Measurements from ENCODE around the gene FIBCD1.

Gene FIBCD1

DNA sequence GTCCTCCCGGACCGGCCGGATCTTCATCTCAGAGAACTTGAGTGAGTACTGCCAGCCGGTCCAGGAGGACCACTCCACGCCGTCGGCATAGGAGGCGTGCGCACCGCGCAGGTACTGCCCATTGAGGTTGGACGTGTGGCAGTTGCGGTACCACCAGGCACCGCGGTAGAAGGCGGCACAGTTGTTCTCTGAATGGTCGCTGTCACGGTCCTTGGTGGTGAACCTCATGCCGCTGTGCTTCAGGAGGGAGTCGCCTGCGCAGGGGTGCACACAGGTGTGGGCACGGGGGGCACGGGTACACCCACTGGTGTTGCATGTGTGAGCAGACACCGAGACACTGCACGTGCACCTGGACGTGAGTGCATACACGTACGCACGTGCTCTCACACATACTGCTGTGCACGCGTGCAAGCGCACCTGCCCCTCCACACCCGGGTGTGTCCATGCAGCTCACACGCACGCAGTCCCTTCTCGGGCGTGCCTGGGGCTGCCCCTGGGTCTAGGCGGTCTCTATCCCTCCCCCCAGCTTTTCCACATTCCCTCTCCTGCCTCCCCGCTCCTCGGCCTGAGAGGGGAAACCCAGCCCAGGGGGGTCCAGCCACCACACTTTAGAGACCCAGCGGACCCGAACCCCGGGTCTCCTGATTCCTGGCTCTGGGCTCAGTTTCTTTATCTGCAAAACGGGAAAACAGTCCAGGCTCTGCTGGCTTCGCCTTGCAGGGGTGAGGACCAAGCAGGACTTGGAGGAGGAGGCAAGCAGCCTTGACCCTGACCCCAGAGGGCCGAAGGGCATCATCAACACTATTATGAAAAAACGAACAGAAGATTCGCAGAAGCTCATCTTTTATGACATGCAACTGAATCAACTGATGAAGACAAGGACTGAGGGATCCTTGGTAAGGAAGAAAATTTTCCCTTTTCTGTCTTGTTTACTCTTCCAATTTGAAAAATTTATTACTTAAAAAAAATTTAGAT lies 34.7 kb downstream of the FIBCD1 start:
- no peak overlapping the region for H3K4me2 ChIP-seq (ENCODE audit: low read length)
- H3K27me3 ChIP-seq (ENCODE audit: control insufficient read depth, insufficient read depth, low read length) = no peaks in the 10 kb centered on the region
- no peak overlapping the region for H2AFZ ChIP-seq
- H3K9me3 ChIP-seq (ENCODE audit: control insufficient read depth, low read length) = no peaks in the 10 kb centered on the region
- no peak overlapping the region for H3K27ac ChIP-seq
- H3K4me3 ChIP-seq (ENCODE audit: low read depth, low read length) = no peak overlapping the region
- H3K9ac ChIP-seq = no peak overlapping the region
- TF ChIP-seq, protein P1, sequence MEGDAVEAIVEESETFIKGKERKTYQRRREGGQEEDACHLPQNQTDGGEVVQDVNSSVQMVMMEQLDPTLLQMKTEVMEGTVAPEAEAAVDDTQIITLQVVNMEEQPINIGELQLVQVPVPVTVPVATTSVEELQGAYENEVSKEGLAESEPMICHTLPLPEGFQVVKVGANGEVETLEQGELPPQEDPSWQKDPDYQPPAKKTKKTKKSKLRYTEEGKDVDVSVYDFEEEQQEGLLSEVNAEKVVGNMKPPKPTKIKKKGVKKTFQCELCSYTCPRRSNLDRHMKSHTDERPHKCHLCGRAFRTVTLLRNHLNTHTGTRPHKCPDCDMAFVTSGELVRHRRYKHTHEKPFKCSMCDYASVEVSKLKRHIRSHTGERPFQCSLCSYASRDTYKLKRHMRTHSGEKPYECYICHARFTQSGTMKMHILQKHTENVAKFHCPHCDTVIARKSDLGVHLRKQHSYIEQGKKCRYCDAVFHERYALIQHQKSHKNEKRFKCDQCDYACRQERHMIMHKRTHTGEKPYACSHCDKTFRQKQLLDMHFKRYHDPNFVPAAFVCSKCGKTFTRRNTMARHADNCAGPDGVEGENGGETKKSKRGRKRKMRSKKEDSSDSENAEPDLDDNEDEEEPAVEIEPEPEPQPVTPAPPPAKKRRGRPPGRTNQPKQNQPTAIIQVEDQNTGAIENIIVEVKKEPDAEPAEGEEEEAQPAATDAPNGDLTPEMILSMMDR (IDR thresholded peaks at IDR 0.05) = no peak
- H3K4me1 ChIP-seq = peaks cover 3% of the 10 kb centered on the region
- no peaks in the 10 kb centered on the region for H3K36me3 ChIP-seq (ENCODE audit: control insufficient read depth, insufficient read depth, low read length)
- no peaks in the 10 kb centered on the region for H3K79me2 ChIP-seq

DNA sequence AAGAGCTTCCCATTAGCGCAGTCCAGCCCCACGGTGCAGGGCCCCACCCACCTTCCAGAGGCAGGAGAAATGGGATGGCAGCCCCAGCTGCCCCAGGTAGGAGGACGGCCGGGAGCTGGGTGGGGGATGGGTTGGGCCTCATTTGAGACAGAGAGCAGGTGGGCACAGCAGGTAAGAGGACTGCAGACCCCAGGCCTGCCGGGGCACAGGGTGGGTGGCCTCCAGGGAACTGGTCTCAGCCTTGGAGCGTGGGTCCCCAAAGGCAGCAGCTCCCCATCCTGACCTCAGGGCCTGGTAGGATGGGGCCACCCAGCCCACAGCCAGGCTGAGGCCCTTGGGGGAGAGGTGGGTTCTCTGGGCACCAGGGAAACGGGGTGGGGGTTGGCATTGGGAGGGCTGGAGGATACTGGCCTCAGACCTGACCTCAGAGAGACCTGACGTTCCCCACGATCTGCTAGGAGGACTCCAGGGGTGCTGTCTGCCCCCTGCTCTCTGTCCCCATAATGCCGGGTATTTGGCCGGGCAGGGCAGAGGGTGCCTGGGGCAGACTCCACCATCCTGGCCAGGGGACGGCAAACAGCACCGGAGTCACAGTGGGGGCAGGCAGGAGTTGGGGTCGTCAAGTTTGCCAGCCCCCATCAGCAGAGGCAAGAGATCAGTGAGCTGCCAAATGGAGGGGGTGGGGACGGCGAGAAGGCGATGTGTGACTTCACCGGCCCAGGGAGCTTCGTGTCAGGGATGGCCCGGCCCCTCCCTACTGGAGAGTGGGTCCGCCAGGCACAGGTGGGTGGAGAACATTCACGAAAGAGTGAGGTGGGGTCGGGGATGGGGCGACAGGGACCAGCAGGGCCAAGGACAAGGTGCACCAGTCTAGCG lies 35.6 kb downstream of the FIBCD1 start:
- no peak overlapping the region for H2AFZ ChIP-seq
- H3K27ac ChIP-seq = no peak overlapping the region
- no peak overlapping the region for H3K4me2 ChIP-seq (ENCODE audit: low read length)
- H3K79me2 ChIP-seq = no peaks in the 10 kb centered on the region
- H3K9ac ChIP-seq = no peak overlapping the region
- H3K36me3 ChIP-seq (ENCODE audit: control insufficient read depth, insufficient read depth, low read length) = no peaks in the 10 kb centered on the region
- H3K27me3 ChIP-seq (ENCODE audit: control insufficient read depth, insufficient read depth, low read length) = no peaks in the 10 kb centered on the region
- H3K4me3 ChIP-seq (ENCODE audit: low read depth, low read length) = no peak overlapping the region
- no peaks in the 10 kb centered on the region for H3K9me3 ChIP-seq (ENCODE audit: control insufficient read depth, low read length)
- TF ChIP-seq, protein P1 (IDR thresholded peaks at IDR 0.05) = no peak
- H3K4me1 ChIP-seq = peaks cover 1% of the 10 kb centered on the region

DNA sequence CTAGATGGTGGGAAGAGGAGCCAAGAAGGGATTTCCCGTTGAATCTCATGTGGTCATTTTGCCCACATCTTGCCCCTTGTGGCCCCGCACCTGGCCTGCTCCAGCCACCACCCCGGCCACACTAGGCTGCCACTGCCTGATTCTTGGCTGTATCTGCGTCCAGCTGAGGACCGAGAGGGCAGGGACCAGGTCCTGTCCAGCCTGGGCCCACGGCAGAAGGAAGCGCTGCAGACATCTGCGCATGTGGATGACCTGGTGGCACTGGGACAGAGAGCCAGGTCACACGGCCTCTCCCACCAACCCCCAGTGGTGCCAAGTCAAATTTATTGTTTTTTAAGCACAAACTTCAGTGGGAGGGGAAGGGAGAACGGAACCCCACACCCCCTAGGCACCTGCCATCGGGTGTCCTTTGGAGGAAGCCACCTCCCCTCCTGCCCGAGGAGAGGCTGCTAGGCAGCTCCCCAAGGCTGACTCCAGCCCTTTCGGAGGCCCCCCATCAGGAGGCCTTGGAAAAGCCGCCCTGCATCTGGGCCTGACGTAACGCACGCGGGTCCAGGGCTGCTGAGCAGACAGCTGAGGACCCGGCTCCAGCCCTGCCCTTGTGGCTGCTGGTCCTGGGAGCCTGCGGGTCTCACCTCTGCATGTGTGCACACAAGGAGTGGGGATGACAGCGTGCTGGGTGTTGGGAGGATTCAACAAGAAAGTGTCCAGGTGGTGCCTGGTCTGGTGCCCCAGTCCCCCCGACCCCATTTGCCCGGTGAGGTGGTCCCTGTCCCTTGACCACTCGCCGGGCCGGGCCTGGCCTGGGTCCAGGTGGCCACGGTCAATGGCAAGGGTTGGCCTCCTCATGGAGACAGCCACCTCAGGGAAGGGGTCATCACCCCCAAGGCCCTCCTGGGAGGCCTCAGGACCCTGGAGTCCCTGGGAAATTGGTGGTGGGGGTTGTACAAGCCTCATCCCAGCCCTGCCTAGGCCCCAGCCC lies 36.6 kb downstream of the FIBCD1 start:
- Histone ChIP-seq H3K9me3 (ENCODE audit: control insufficient read depth, low read length) (no peaks in the 10 kb centered on the region), H3K4me1 (no peaks in the 10 kb centered on the region), H3K27ac (no peak overlapping the region), H3K4me2 (ENCODE audit: low read length) (no peak overlapping the region), H3K4me3 (ENCODE audit: low read depth, low read length) (no peak overlapping the region), H3K36me3 (ENCODE audit: control insufficient read depth, insufficient read depth, low read length) (no peaks in the 10 kb centered on the region), H3K9ac (no peak overlapping the region), H2AFZ (no peak overlapping the region), H3K79me2 (no peaks in the 10 kb centered on the region), H3K27me3 (ENCODE audit: control insufficient read depth, insufficient read depth, low read length) (no peaks in the 10 kb centered on the region)
- TF ChIP-seq, protein P1 (IDR thresholded peaks at IDR 0.05) = no peak

DNA sequence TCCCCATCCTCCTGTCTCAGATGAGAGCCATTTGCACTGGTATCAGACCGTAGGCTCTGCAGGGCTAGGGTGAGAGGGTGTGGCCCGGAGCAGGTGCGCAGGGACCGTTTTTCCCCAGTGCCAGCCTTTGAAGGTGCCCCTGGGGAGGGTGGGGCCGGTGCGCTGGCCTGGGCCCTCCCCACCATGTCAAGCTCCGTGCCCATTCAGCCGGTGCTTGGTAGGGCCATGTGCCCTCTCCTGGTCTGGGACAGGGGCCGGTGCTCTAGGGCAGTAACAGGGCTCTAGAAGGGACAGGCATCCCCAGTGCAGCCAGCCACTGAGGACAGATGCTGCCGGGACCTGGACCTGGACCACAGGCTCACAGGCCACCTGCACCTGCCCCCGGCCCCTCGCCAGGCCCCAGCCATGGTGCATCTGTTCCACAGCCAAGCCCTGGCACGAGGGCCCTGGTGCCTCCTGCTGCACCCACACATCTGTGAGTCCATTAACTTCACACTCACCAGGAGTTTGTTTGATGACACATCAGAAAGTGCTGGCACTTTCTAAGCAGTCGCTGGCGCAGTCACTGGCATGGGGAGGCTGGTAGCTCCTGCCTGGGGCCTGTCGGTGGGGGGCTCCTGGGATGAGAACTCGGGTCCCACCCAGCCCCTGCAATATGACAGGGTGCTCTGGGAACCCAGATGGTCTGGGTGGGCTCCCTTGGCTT lies 37.4 kb downstream of the FIBCD1 start:
- Histone ChIP-seq H3K27ac (no peak overlapping the region), H3K9ac (no peak overlapping the region), H3K4me3 (ENCODE audit: low read depth, low read length) (no peak overlapping the region), H3K27me3 (ENCODE audit: control insufficient read depth, insufficient read depth, low read length) (no peaks in the 10 kb centered on the region), H3K9me3 (ENCODE audit: control insufficient read depth, low read length) (no peaks in the 10 kb centered on the region), H2AFZ (no peak overlapping the region), H3K79me2 (no peaks in the 10 kb centered on the region), H3K4me1 (no peaks in the 10 kb centered on the region), H3K4me2 (ENCODE audit: low read length) (no peak overlapping the region), H3K36me3 (ENCODE audit: control insufficient read depth, insufficient read depth, low read length) (no peaks in the 10 kb centered on the region)
- TF ChIP-seq, protein P1 (IDR thresholded peaks at IDR 0.05) = no peak
